A549 (cell line): ENCODE data around the gene ACVR1B. TPM values are rescaled to one million over a fixed set of nuclear protein-coding genes. Genes with fewer than 3 reads are reported as not detected.

Source experiments
- ATAC-seq, 2 experiments: fragments of 200-7000 bp in 1 of 2; fragments of >200 bp in 1 of 2; cut with Nextera tagmentation in 1 of 2; cut with Tn5 transposase in 1 of 2; 3 replicates each; pipeline versions ENCODE4 v1.8.0 to v1.9.1; 2018 to 2020; ENCODE audit warnings: mild to moderate bottlenecking in 1 of 2, moderate library complexity in 1 of 2
- CTCF ChIA-PET: fragments of 300-600 bp; sonication (Branson Sonifier 250); formaldehyde crosslinking; extraction: SDS; loops from one replicate; lab custom pipeline; 2021; ENCODE audit warnings: antibody characterized with exemption, inconsistent platforms; lab: Yijun Ruan, JAX
- POLR2A ChIA-PET: fragments of 350-600 bp; formaldehyde crosslinking; extraction: SDS; loops from one replicate; lab custom pipeline; 2021; ENCODE audit warnings: antibody characterized with exemption, inconsistent platforms; lab: Yijun Ruan, JAX
- DNase-seq, 2 experiments: peaks; one replicate each; pipeline versions ENCODE4 v3.0.0 to v3.0.0-alpha.2; 2011 to 2016; ENCODE audit warnings: low read depth in 1 of 2, low spot score in 1 of 2
- FAIRE-seq: peaks from 2 replicates; lab custom pipeline; 2011; peaks lifted over from hg19 to GRCh38; lab: Jason Lieb, UNC
- H3K27ac ChIP-seq, 2 experiments: fragments of >200 bp; sonication (Bioruptor Twin); formaldehyde crosslinking; 3 replicates each; pipeline ENCODE4 v1.5.1; 2016 to 2017
- H3K4me1 ChIP-seq: fragments of >200 bp; sonication (Bioruptor Twin); formaldehyde crosslinking; 3 replicates; pipeline ENCODE4 v1.6.1; 2016
- H3K4me2 ChIP-seq: fragments of >200 bp; sonication (Bioruptor Twin); formaldehyde crosslinking; 3 replicates; pipeline ENCODE4 v1.6.1; 2016
- H3K4me3 ChIP-seq: fragments of >200 bp; sonication (Bioruptor Twin); formaldehyde crosslinking; 3 replicates; pipeline ENCODE4 v1.5.1; 2016
- H3K9me3 ChIP-seq: fragments of >200 bp; sonication (Bioruptor Twin); formaldehyde crosslinking; 3 replicates; pipeline ENCODE4 v1.6.1; 2016
- CBX2 ChIP-seq: fragments of 200-600 bp; sonication (generic); IDR thresholded peaks from 2 replicates; pipeline ENCODE4 v1.6.1; 2016; ENCODE audit warnings: low read depth, mild to moderate bottlenecking, borderline replicate concordance
- CBX8 ChIP-seq: fragments of 200-600 bp; sonication (generic); IDR thresholded peaks from 2 replicates; pipeline ENCODE4 v1.6.1; 2016
- CEBPB ChIP-seq, 2 experiments: fragments of >200 bp in 1 of 2; sonication (Bioruptor Twin) in 1 of 2; formaldehyde crosslinking in 1 of 2; IDR thresholded peaks; 2 replicates each; pipeline ENCODE4 v1.6.1; 2012 to 2016
- CHD2 ChIP-seq: fragments of 150-350 bp; IDR thresholded peaks from 2 replicates; pipeline ENCODE4 v1.6.1; 2014; ENCODE audit warnings: low read length; ENCODE audit not compliant: partially characterized antibody
- CHD4 ChIP-seq: fragments of 200-600 bp; sonication (generic); IDR thresholded peaks from 2 replicates; pipeline ENCODE4 v1.6.1; 2016; ENCODE audit warnings: antibody characterized with exemption, mild to moderate bottlenecking, borderline replicate concordance
- EHMT2 ChIP-seq: fragments of 200-600 bp; sonication (generic); IDR thresholded peaks from 2 replicates; pipeline ENCODE4 v1.6.1; 2016; ENCODE audit warnings: antibody characterized with exemption, low read depth, mild to moderate bottlenecking, moderate library complexity
- FOXS1 ChIP-seq: fragments of 250-450 bp; sonication (Bioruptor Pico); IDR thresholded peaks from 2 replicates; pipeline ENCODE4 v1.5.0; 2020; ENCODE audit warnings: mild to moderate bottlenecking, moderate library complexity
- HOXA7 ChIP-seq: fragments of 250-450 bp; sonication (Bioruptor Pico); IDR thresholded peaks from 2 replicates; pipeline ENCODE4 v1.5.0; 2020; ENCODE audit warnings: mild to moderate bottlenecking, moderate library complexity
- JUN ChIP-seq, 2 experiments: fragments of >200 bp; sonication (Bioruptor Twin); formaldehyde crosslinking; IDR thresholded peaks; 2 replicates in 1 of 2; 3 replicates in 1 of 2; pipeline ENCODE4 v1.6.1; 2016 to 2017
- JUNB ChIP-seq: fragments of >200 bp; sonication (Bioruptor Twin); formaldehyde crosslinking; IDR thresholded peaks from 2 replicates; pipeline ENCODE4 v1.6.1; 2016
- KDM5A ChIP-seq: fragments of 200-600 bp; sonication (generic); IDR thresholded peaks from 2 replicates; pipeline ENCODE4 v1.6.1; 2016; ENCODE audit warnings: antibody characterized with exemption, mild to moderate bottlenecking
- MAFK ChIP-seq: fragments of 450-650 bp; IDR thresholded peaks from 2 replicates; pipeline ENCODE4 v1.6.1; 2014; ENCODE audit not compliant: partially characterized antibody
- MYC ChIP-seq: IDR thresholded peaks from 2 replicates; pipeline ENCODE4 v1.6.1; 2012; ENCODE audit warnings: mild to moderate bottlenecking, inconsistent platforms, low read length, improper control_type of control experiment, borderline replicate concordance
- NR3C1 ChIP-seq: fragments of >200 bp; sonication (Bioruptor Twin); formaldehyde crosslinking; IDR thresholded peaks from 3 replicates; pipeline ENCODE4 v1.6.1; 2017
- PBX3 ChIP-seq: IDR thresholded peaks from 2 replicates; pipeline ENCODE4 v1.6.1; 2012
- POLR2AphosphoS2 ChIP-seq: conservative IDR thresholded peaks from 2 replicates; pipeline ENCODE4 v1.6.1; 2012; ENCODE audit warnings: low read length, improper control_type of control experiment, inconsistent platforms
- RAD21 ChIP-seq, 2 experiments: fragments of >200 bp in 1 of 2; sonication (Bioruptor Twin) in 1 of 2; formaldehyde crosslinking in 1 of 2; IDR thresholded peaks in 1 of 2; conservative IDR thresholded peaks in 1 of 2; 2 replicates in 1 of 2; 3 replicates in 1 of 2; pipeline ENCODE4 v1.6.1; 2012 to 2018; ENCODE audit warnings: inconsistent platforms in 1 of 2
- RARB ChIP-seq: fragments of 250-450 bp; sonication (Bioruptor Pico); IDR thresholded peaks from 2 replicates; pipeline ENCODE4 v1.8.0; 2021; ENCODE audit warnings: mild to moderate bottlenecking, moderate library complexity
- SMC3 ChIP-seq: fragments of >200 bp; sonication (Bioruptor Twin); formaldehyde crosslinking; IDR thresholded peaks from 3 replicates; pipeline ENCODE4 v1.6.1; 2018; ENCODE audit warnings: inconsistent platforms
- SREBF2 ChIP-seq: fragments of 450-650 bp; IDR thresholded peaks from 2 replicates; pipeline ENCODE4 v1.6.1; 2014; ENCODE audit warnings: mild to moderate bottlenecking, moderate library complexity
- ZC3H11A ChIP-seq: fragments of 450-650 bp; IDR thresholded peaks from 2 replicates; pipeline ENCODE4 v1.6.1; 2014; ENCODE audit warnings: antibody characterized with exemption, mild to moderate bottlenecking
- WGBS: methylation state at CpG from one replicate; pipeline ENCODE4 v1.1.6; 2017; ENCODE audit errors: missing lambda C conversion rate; 5-methylcytosine and 5-hydroxymethylcytosine counted together
- polyA plus RNA-seq, 4 experiments: library from polyadenylated mRNA; depleted of rRNA in 3 of 4; stranded (reverse); fragments of >200 nt; fragmentation: RNase III in 1 of 4; extraction: RNeasy Plus Mini Kit Qiagen cat#74134 plus additional on column Dnase treatment in 1 of 4; gene quantifications; 2 replicates in 3 of 4; 3 replicates in 1 of 4; pipeline ENCODE4 v1.2.3, GENCODE V29; 2011 to 2017
- TF ChIP-seq, protein P1 (sequence below): fragments of 250-450 bp; sonication (Bioruptor Pico); IDR thresholded peaks from 2 replicates; pipeline ENCODE4 v1.5.0; 2020; ENCODE audit warnings: low read depth, mild to moderate bottlenecking, moderate library complexity
- TF ChIP-seq, protein P2 (sequence below): IDR thresholded peaks from 2 replicates; pipeline ENCODE4 v1.6.1; 2012
- TF ChIP-seq, protein P3 (sequence below): fragments of >200 bp; sonication (Bioruptor Twin); formaldehyde crosslinking; IDR thresholded peaks from 3 replicates; pipeline ENCODE4 v1.6.1; 2016

Gene ACVR1B
- polyA plus RNA-seq, 2 of the 4 experiments (the other 2 are of a cell fraction): 15.2 to 18.4 TPM

DNA sequence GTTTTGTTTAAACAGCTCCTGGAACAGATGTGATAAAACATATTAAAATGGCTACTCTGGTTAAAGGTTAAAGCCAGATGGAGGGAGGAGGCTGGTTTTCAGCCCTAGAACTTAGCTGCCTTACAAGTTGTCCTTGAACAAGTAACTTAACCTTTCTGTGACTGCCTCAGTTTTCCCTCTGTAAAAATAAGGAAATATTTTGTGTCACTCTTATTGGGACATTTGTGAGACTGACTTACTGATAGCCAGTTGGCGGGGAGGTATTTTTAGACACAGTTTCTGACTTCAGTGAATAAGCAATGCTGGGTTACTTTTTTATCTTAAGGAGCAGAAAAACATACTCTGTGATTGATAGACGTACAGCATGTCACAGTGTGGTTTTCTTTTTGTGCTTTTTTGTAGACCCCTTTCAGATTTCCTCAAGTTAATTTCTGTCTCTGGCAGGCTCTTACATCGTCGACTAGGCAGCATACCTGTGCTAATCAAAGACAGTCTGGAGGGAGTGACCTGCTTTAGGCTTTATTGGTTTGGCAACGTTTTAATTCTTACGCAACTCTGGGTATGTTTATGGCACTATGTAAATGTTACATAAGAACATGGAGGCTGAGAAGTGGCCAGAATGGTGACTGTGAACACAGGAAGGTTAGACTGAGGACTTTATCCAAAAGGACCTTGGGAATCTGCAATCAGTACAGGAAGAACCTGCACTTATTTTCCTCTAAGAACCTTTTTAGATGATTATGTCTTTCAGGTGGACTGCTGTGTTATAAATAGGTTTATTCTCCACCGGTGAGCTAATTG, 3.3 kb downstream of the ACVR1B start:
- ATAC-seq (no peak), FAIRE-seq (no peak), DNase-seq (peak in 1 of 2 experiments; percentile 38)
- Histone ChIP-seq H3K9me3 (0 out of 3 replicates have a peak, but pooled peaks cover 2% of the 10 kb centered on the region), H3K27ac (0 out of 6 replicates have a peak overlapping the region, but pooled peaks of 1 of the 2 experiments have one; percentile 37), H3K4me2 (peak overlapping the region; percentile 89), H3K4me3 (no peak overlapping the region), H3K4me1 (peaks cover 33% of the 10 kb centered on the region)
- ChIA-PET CTCF (interaction anchor here (1.1 to 2.1 kb wide), 4 partner anchors 16 to 71 kb away, joined by 4 to 9 read pairs (median 5); no protein-coding TSS in a partner anchor), POLR2A (no interaction called here)
- WGBS: 47% methylated on average over 7 of the region's 7 CpGs
- TF ChIP-seq SMC3: no peak
- peak; percentile 78 to 91 for TF ChIP-seq CEBPB (IDR thresholded peaks at IDR 0.05)

GRCh38 chr12:51955702-51956101, 4.2 kb downstream of the ACVR1B start:
- no peak overlapping the region for H3K4me3 ChIP-seq
- FAIRE-seq: no peak
- ChIA-PET CTCF (interaction anchor here (1.4 to 2.1 kb wide), 4 partner anchors 15 to 70 kb away, joined by 3 to 9 read pairs (median 5); no protein-coding TSS in a partner anchor), POLR2A (no interaction called here)
- H3K27ac ChIP-seq: no peak overlapping the region
- TF ChIP-seq POLR2AphosphoS2 (no peak), KDM5A (no peak), JUN (IDR thresholded peaks at IDR 0.05) (no peak), MAFK (no peak), FOXS1 (CRISPR knock-in tag) (no peak), SREBF2 (no peak), RARB (CRISPR knock-in tag) (no peak), CBX8 (no peak), EHMT2 (no peak), ZC3H11A (no peak), MYC (no peak)
- TF ChIP-seq, protein P1, sequence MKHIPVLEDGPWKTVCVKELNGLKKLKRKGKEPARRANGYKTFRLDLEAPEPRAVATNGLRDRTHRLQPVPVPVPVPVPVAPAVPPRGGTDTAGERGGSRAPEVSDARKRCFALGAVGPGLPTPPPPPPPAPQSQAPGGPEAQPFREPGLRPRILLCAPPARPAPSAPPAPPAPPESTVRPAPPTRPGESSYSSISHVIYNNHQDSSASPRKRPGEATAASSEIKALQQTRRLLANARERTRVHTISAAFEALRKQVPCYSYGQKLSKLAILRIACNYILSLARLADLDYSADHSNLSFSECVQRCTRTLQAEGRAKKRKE: no peak
- DNase-seq: no peak
- H3K4me1 ChIP-seq: peaks cover 33% of the 10 kb centered on the region
- 92% methylated on average over 1 of the region's 1 CpG for WGBS
- no peak overlapping the region; the same call in 2 of the 3 replicates for H3K4me2 ChIP-seq
- 0 out of 3 replicates have a peak, but pooled peaks cover 2% of the 10 kb centered on the region for H3K9me3 ChIP-seq
- no peak for ATAC-seq

GRCh38 chr12:51958542-51958941, 7.0 kb downstream of the ACVR1B start:
- H3K4me2 ChIP-seq: no peak overlapping the region
- H3K27ac ChIP-seq: no peak overlapping the region
- WGBS: 91% methylated on average over 13 of the region's 13 CpGs
- DNase-seq (no peak), FAIRE-seq (no peak), ATAC-seq (no peak)
- CTCF ChIA-PET: interaction anchor here (0.6 to 2.2 kb wide), 4 partner anchors 12 to 46 kb away, joined by 4 to 6 read pairs (median 4); no protein-coding TSS in a partner anchor
- H3K4me1 ChIP-seq: peaks cover 31% of the 10 kb centered on the region
- POLR2A ChIA-PET: no interaction called here
- 0 out of 3 replicates have a peak, but pooled peaks cover 2% of the 10 kb centered on the region for H3K9me3 ChIP-seq
- no peak for TF ChIP-seq JUNB
- no peak for TF ChIP-seq PBX3
- TF ChIP-seq HOXA7 (CRISPR knock-in tag): no peak
- no peak for TF ChIP-seq CHD2
- no peak overlapping the region for H3K4me3 ChIP-seq

DNA sequence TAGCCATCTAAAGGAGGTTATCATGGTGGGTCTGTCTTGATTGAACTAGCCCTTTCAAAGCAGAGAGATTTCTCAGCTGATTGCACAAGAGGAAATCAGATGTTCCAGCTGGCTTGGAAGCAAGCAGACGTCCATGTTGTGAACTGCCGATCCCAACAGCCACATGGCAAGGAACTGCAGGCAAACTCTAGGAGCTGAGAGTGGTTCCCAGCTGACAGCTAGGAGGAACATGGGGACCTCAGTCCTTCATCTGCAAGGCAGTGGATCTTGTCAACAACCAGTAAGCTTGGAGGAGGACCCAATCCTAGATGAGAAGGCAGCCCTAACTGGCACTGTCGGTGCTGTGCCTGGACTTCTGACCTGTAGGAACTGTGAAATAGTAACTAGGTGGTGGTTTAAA, 7.7 kb downstream of the ACVR1B start:
- WGBS: 84% methylated on average over 3 of the region's 3 CpGs
- Histone ChIP-seq H3K27ac (no peak overlapping the region), H3K4me1 (peaks cover 24% of the 10 kb centered on the region), H3K4me3 (no peak overlapping the region), H3K4me2 (no peak overlapping the region), H3K9me3 (0 out of 3 replicates have a peak, but pooled peaks cover 2% of the 10 kb centered on the region)
- DNase-seq (no peak), ATAC-seq (no peak), FAIRE-seq (no peak)
- ChIA-PET CTCF (interaction anchor here (0.6 to 2.2 kb wide), 5 partner anchors 12 to 158 kb away, joined by 3 to 6 read pairs (median 4); no protein-coding TSS in a partner anchor), POLR2A (no interaction called here)
- TF ChIP-seq, protein P2, sequence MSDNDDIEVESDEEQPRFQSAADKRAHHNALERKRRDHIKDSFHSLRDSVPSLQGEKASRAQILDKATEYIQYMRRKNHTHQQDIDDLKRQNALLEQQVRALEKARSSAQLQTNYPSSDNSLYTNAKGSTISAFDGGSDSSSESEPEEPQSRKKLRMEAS: no peak
- TF ChIP-seq NR3C1 (no peak), CBX2 (no peak), EHMT2 (no peak), CHD4 (no peak), RAD21 (conservative IDR thresholded peaks at IDR 0.05 in 1 of 2, IDR thresholded peaks at IDR 0.05 in 1 of 2) (no peak)
- TF ChIP-seq, protein P3, sequence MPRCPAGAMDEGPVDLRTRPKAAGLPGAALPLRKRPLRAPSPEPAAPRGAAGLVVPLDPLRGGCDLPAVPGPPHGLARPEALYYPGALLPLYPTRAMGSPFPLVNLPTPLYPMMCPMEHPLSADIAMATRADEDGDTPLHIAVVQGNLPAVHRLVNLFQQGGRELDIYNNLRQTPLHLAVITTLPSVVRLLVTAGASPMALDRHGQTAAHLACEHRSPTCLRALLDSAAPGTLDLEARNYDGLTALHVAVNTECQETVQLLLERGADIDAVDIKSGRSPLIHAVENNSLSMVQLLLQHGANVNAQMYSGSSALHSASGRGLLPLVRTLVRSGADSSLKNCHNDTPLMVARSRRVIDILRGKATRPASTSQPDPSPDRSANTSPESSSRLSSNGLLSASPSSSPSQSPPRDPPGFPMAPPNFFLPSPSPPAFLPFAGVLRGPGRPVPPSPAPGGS: no peak
